WTC11 (cell line): Measurements from ENCODE around the gene SLC9A9. TPM values are rescaled to one million over a fixed set of nuclear protein-coding genes. Genes with fewer than 3 reads are reported as not detected.

Experiments
- ATAC-seq: fragments of 200-7000 bp; cut with Tn5 transposase; 2 replicates; pipeline ENCODE4 v1.10.0; 2021; ENCODE audit warnings: mild to moderate bottlenecking, moderate library complexity
- CTCF ChIA-PET: fragments of 300-600 bp; sonication (Branson Sonifier 250); formaldehyde crosslinking; loops from one replicate; lab custom pipeline; 2021; ENCODE audit warnings: antibody characterized with exemption; lab: Charles Lee
- POLR2A ChIA-PET: fragments of 350-600 bp; sonication (Branson Sonifier 250); formaldehyde crosslinking; loops from one replicate; lab custom pipeline; 2021; ENCODE audit warnings: antibody characterized with exemption; lab: Charles Lee
- DNase-seq: peaks from one replicate; pipeline ENCODE4 v3.0.0; 2021; ENCODE audit warnings: low spot score
- H3K27ac Mint-ChIP-seq: 2 replicates; pipeline ENCODE4 v1.8.0; 2021; ENCODE audit warnings: mixed read lengths
- H3K27me3 Mint-ChIP-seq: 2 replicates; pipeline ENCODE4 v1.8.0; 2021; ENCODE audit warnings: low read depth, mild to moderate bottlenecking, moderate library complexity, mixed read lengths
- H3K36me3 Mint-ChIP-seq: 2 replicates; pipeline ENCODE4 v1.8.0; 2021; ENCODE audit warnings: mixed read lengths
- H3K4me1 Mint-ChIP-seq: 2 replicates; pipeline ENCODE4 v1.8.0; 2022; ENCODE audit warnings: mixed read lengths
- H3K4me3 Mint-ChIP-seq: 2 replicates; pipeline ENCODE4 v1.8.0; 2021; ENCODE audit warnings: mild to moderate bottlenecking, moderate library complexity, mixed read lengths
- H3K9me3 Mint-ChIP-seq: 2 replicates; pipeline ENCODE4 v1.8.0; 2021; ENCODE audit warnings: mixed read lengths
- ATF1 ChIP-seq: sonication (generic); formaldehyde crosslinking; IDR thresholded peaks from 2 replicates; pipeline ENCODE4 v1.8.1; 2023; ENCODE audit warnings: mild to moderate bottlenecking, moderate library complexity, missing genetic modification reagents
- ATF6 ChIP-seq: sonication (generic); formaldehyde crosslinking; IDR thresholded peaks from 2 replicates; pipeline ENCODE4 v1.8.1; 2023; ENCODE audit warnings: mild to moderate bottlenecking, missing genetic modification reagents
- FOXP1 ChIP-seq: sonication (generic); formaldehyde crosslinking; IDR thresholded peaks from 2 replicates; pipeline ENCODE4 v1.8.0; 2022; ENCODE audit warnings: missing genetic modification reagents, mild to moderate bottlenecking, moderate library complexity, borderline replicate concordance
- GTF2I ChIP-seq: fragments of 250-450 bp; sonication (Bioruptor Pico); conservative IDR thresholded peaks from 2 replicates; pipeline ENCODE4 v1.4.0; 2021; ENCODE audit warnings: mild to moderate bottlenecking
- HMGXB4 ChIP-seq: sonication (generic); formaldehyde crosslinking; IDR thresholded peaks from 2 replicates; pipeline ENCODE4 v1.8.1; 2023; ENCODE audit warnings: mild to moderate bottlenecking, moderate library complexity, missing genetic modification reagents
- JUN ChIP-seq: sonication (generic); formaldehyde crosslinking; IDR thresholded peaks from 2 replicates; pipeline ENCODE4 v1.8.0; 2023; ENCODE audit warnings: mild to moderate bottlenecking, missing genetic modification reagents
- KAT7 ChIP-seq: sonication (generic); formaldehyde crosslinking; IDR thresholded peaks from 2 replicates; pipeline ENCODE4 v1.8.1; 2023; ENCODE audit warnings: missing genetic modification reagents, mild to moderate bottlenecking, borderline replicate concordance
- NFYB ChIP-seq: sonication (generic); formaldehyde crosslinking; conservative IDR thresholded peaks from 2 replicates; pipeline ENCODE4 v1.8.0; 2022; ENCODE audit warnings: low read depth, missing genetic modification reagents
- RORB ChIP-seq: fragments of 250-450 bp; sonication (Bioruptor Pico); IDR thresholded peaks from 2 replicates; pipeline ENCODE4 v1.9.0; 2021; ENCODE audit warnings: mild to moderate bottlenecking
- TCF7 ChIP-seq: sonication (generic); formaldehyde crosslinking; IDR thresholded peaks from 2 replicates; pipeline ENCODE4 v1.8.0; 2022; ENCODE audit warnings: mild to moderate bottlenecking, low read depth, missing genetic modification reagents, moderate library complexity
- TEAD4 ChIP-seq: sonication (generic); formaldehyde crosslinking; IDR thresholded peaks from 2 replicates; pipeline ENCODE4 v1.8.0; 2022; ENCODE audit warnings: mild to moderate bottlenecking, missing genetic modification reagents
- ZBTB21 ChIP-seq: sonication (generic); formaldehyde crosslinking; IDR thresholded peaks from 2 replicates; pipeline ENCODE4 v1.8.1; 2023; ENCODE audit warnings: mild to moderate bottlenecking, missing genetic modification reagents, borderline replicate concordance
- ZNF121 ChIP-seq: sonication (generic); formaldehyde crosslinking; IDR thresholded peaks from 2 replicates; pipeline ENCODE4 v1.8.0; 2023; ENCODE audit warnings: missing genetic modification reagents
- ZNF219 ChIP-seq: sonication (generic); formaldehyde crosslinking; IDR thresholded peaks from 2 replicates; pipeline ENCODE4 v1.8.0; 2023; ENCODE audit warnings: missing genetic modification reagents, mild to moderate bottlenecking, borderline replicate concordance
- total RNA-seq: library from RNA; stranded (reverse); gene quantifications from 3 replicates; pipeline ENCODE4 v1.2.3, GENCODE V29; 2021
- TF ChIP-seq, protein P1 (sequence below): sonication (generic); formaldehyde crosslinking; IDR thresholded peaks from 2 replicates; pipeline ENCODE4 v1.8.0; 2022; ENCODE audit warnings: missing genetic modification reagents
- TF ChIP-seq, protein P2 (sequence below): sonication (generic); formaldehyde crosslinking; IDR thresholded peaks from 2 replicates; pipeline ENCODE4 v1.8.1; 2023; ENCODE audit warnings: mild to moderate bottlenecking, missing genetic modification reagents
- TF ChIP-seq, protein P3 (sequence below): sonication (generic); formaldehyde crosslinking; IDR thresholded peaks from 2 replicates; pipeline ENCODE4 v1.8.1; 2023; ENCODE audit warnings: mild to moderate bottlenecking, missing genetic modification reagents, moderate library complexity
- TF ChIP-seq, protein P4 (sequence below): sonication (generic); formaldehyde crosslinking; IDR thresholded peaks from 2 replicates; pipeline ENCODE4 v1.8.0; 2023; ENCODE audit warnings: mild to moderate bottlenecking, missing genetic modification reagents

SLC9A9 gene
- total RNA-seq, 1 experiment from 2014 or later, result 1.2 TPM

GRCh38 chr3:143224716-143225115, 623.6 kb downstream of the SLC9A9 start:
- ChIA-PET POLR2A (no interaction called here), CTCF (no interaction called here)
- no peak for ATAC-seq
- no peak for DNase-seq
- H3K4me1 Mint-ChIP-seq, result no peaks in the 10 kb centered on the region
- H3K36me3 Mint-ChIP-seq, result no peaks in the 10 kb centered on the region
- no peak overlapping the region for H3K27ac Mint-ChIP-seq
- no peaks in the 10 kb centered on the region for H3K9me3 Mint-ChIP-seq
- no peak overlapping the region for H3K4me3 Mint-ChIP-seq
- TF ChIP-seq KAT7 (CRISPR knock-in tag) (no peak), FOXP1 (no peak), ATF6 (CRISPR knock-in tag) (no peak), ZBTB21 (CRISPR knock-in tag) (no peak), TEAD4 (CRISPR knock-in tag) (no peak), RORB (CRISPR knock-in tag) (no peak), GTF2I (CRISPR knock-in tag) (no peak), NFYB (CRISPR knock-in tag) (no peak), JUN (no peak), TCF7 (CRISPR knock-in tag) (no peak), ZNF121 (CRISPR knock-in tag) (no peak), HMGXB4 (CRISPR knock-in tag) (no peak), ATF1 (no peak), ZNF219 (no peak)
- TF ChIP-seq, protein P1, sequence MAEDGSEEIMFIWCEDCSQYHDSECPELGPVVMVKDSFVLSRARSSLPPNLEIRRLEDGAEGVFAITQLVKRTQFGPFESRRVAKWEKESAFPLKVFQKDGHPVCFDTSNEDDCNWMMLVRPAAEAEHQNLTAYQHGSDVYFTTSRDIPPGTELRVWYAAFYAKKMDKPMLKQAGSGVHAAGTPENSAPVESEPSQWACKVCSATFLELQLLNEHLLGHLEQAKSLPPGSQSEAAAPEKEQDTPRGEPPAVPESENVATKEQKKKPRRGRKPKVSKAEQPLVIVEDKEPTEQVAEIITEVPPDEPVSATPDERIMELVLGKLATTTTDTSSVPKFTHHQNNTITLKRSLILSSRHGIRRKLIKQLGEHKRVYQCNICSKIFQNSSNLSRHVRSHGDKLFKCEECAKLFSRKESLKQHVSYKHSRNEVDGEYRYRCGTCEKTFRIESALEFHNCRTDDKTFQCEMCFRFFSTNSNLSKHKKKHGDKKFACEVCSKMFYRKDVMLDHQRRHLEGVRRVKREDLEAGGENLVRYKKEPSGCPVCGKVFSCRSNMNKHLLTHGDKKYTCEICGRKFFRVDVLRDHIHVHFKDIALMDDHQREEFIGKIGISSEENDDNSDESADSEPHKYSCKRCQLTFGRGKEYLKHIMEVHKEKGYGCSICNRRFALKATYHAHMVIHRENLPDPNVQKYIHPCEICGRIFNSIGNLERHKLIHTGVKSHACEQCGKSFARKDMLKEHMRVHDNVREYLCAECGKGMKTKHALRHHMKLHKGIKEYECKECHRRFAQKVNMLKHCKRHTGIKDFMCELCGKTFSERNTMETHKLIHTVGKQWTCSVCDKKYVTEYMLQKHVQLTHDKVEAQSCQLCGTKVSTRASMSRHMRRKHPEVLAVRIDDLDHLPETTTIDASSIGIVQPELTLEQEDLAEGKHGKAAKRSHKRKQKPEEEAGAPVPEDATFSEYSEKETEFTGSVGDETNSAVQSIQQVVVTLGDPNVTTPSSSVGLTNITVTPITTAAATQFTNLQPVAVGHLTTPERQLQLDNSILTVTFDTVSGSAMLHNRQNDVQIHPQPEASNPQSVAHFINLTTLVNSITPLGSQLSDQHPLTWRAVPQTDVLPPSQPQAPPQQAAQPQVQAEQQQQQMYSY, result no peak
- TF ChIP-seq, protein P2, sequence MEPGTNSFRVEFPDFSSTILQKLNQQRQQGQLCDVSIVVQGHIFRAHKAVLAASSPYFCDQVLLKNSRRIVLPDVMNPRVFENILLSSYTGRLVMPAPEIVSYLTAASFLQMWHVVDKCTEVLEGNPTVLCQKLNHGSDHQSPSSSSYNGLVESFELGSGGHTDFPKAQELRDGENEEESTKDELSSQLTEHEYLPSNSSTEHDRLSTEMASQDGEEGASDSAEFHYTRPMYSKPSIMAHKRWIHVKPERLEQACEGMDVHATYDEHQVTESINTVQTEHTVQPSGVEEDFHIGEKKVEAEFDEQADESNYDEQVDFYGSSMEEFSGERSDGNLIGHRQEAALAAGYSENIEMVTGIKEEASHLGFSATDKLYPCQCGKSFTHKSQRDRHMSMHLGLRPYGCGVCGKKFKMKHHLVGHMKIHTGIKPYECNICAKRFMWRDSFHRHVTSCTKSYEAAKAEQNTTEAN, result no peak
- TF ChIP-seq, protein P3, sequence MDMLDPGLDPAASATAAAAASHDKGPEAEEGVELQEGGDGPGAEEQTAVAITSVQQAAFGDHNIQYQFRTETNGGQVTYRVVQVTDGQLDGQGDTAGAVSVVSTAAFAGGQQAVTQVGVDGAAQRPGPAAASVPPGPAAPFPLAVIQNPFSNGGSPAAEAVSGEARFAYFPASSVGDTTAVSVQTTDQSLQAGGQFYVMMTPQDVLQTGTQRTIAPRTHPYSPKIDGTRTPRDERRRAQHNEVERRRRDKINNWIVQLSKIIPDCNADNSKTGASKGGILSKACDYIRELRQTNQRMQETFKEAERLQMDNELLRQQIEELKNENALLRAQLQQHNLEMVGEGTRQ, result no peak
- TF ChIP-seq, protein P4, sequence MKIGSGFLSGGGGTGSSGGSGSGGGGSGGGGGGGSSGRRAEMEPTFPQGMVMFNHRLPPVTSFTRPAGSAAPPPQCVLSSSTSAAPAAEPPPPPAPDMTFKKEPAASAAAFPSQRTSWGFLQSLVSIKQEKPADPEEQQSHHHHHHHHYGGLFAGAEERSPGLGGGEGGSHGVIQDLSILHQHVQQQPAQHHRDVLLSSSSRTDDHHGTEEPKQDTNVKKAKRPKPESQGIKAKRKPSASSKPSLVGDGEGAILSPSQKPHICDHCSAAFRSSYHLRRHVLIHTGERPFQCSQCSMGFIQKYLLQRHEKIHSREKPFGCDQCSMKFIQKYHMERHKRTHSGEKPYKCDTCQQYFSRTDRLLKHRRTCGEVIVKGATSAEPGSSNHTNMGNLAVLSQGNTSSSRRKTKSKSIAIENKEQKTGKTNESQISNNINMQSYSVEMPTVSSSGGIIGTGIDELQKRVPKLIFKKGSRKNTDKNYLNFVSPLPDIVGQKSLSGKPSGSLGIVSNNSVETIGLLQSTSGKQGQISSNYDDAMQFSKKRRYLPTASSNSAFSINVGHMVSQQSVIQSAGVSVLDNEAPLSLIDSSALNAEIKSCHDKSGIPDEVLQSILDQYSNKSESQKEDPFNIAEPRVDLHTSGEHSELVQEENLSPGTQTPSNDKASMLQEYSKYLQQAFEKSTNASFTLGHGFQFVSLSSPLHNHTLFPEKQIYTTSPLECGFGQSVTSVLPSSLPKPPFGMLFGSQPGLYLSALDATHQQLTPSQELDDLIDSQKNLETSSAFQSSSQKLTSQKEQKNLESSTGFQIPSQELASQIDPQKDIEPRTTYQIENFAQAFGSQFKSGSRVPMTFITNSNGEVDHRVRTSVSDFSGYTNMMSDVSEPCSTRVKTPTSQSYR, result no peak
- H3K27me3 Mint-ChIP-seq, result no peaks in the 10 kb centered on the region
